ENCODE measurements around the gene CYTH1. TPM values are rescaled to one million over a fixed set of nuclear protein-coding genes. Genes with fewer than 3 reads are reported as not detected.

The CYTH1 gene
- total and polyA plus RNA-seq, 7 donors, result 18.7 to 40.4 (median 29.8) TPM

- intact Hi-C loops (cut with DNase I), result loop anchor here (5.0 kb wide), 2 partner anchors 65 to 80 kb away; partner anchors contain the start of gene CYTH1 (in 1 of the 2)
- Histone ChIP-seq H3K27me3 (ENCODE audit: insufficient read depth in 3 of 3, low read length in 2 of 3) (no peaks in the 10 kb centered on the region), H3K4me3 (peak overlapping the region; percentile 80), H3K9me3 (no peaks in the 10 kb centered on the region), H3K36me3 (ENCODE audit: insufficient read depth in 1 of 2, low read depth in 1 of 2) (no peaks in the 10 kb centered on the region), H3K4me1 (peaks cover 56% of the 10 kb centered on the region), H3K27ac (peak overlapping the region; percentile 78)
- WGBS, 3 donors, result 2 to 12% (median 5%) methylated on average over 19 of the region's 19 CpGs
- DNase-seq, result peak; percentile 76 to 92
- peak; percentile 3 for TF ChIP-seq CTCF (IDR thresholded peaks at IDR 0.05)
- ATAC-seq, result peak; percentile 92 to 96 (median 94)
Observed at GRCh38 chr17:78716814-78717393, 65.2 kb downstream of the CYTH1 start.

DNA sequence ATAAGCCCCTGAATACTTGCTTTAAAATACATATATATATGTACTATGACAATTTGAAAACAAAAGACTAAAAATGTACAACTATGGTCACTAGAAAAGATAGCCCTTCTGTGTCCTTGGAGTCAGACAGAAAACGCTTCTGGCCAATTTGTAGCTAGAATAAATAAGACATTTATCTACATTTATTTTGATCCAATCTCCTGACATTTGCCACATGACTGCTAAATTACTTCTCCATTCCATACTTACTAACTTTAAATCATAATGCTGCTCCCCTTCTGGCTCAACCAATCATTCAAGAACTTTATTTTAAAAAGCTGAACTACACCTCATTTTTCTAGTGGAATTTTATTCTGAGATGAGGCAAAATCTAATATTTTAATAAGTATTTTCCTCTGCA lies 65.8 kb downstream of the CYTH1 start:
- intact Hi-C loops (cut with DNase I), result loop anchor here (5.0 kb wide), 2 partner anchors 66 to 81 kb away; partner anchors contain the start of gene CYTH1 (in 1 of the 2)

DNA sequence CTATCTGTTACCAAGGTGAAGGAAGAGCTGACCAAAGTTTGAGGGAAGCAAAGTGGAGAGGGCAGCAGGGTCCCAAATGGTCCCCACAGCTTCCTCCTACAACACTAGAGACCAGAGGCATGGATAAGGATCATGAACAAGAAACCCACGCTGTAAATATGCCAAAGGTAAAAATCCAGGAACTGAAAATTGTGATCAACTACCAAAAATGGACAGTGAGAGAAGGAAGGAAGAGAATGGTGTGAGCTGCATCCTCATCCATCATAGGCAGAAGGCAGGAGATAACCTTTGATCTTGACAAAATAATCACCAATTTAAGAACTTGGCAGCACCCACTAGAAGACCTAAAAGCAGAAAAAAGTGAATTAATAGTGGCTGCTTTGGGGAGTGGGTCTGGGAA lies 66.2 kb downstream of the CYTH1 start:
- intact Hi-C loops (cut with DNase I), result loop anchor here (5.0 kb wide), 2 partner anchors 66 to 81 kb away; partner anchors contain the start of gene CYTH1 (in 1 of the 2)
- DNase-seq, result no peak
- WGBS, 3 donors, result 63 to 73% (median 72%) methylated on average over 1 of the region's 1 CpG
- no peak for ATAC-seq
- peak overlapping the region; percentile 78 for H3K27ac ChIP-seq
- TF ChIP-seq CTCF (IDR thresholded peaks at IDR 0.05), result no peak
- peak overlapping the region; percentile 80 for H3K4me3 ChIP-seq
- peaks cover 52% of the 10 kb centered on the region for H3K4me1 ChIP-seq
- H3K9me3 ChIP-seq, result no peaks in the 10 kb centered on the region
- H3K36me3 ChIP-seq (ENCODE audit: insufficient read depth in 1 of 2, low read depth in 1 of 2), result no peaks in the 10 kb centered on the region
- no peaks in the 10 kb centered on the region for H3K27me3 ChIP-seq (ENCODE audit: insufficient read depth in 3 of 3, low read length in 2 of 3)

More for the DNA sequence above, 65.8 kb downstream of the CYTH1 start:
- Histone ChIP-seq H3K9me3 (no peaks in the 10 kb centered on the region), H3K27me3 (ENCODE audit: insufficient read depth in 3 of 3, low read length in 2 of 3) (no peaks in the 10 kb centered on the region), H3K36me3 (ENCODE audit: insufficient read depth in 1 of 2, low read depth in 1 of 2) (no peaks in the 10 kb centered on the region), H3K27ac (peak overlapping the region; percentile 78), H3K4me3 (peak overlapping the region; percentile 80), H3K4me1 (peaks cover 56% of the 10 kb centered on the region)
- WGBS, 3 donors, result 37 to 56% (median 43%) methylated on average over 1 of the region's 1 CpG
- no peak for TF ChIP-seq CTCF (IDR thresholded peaks at IDR 0.05)
- DNase-seq, result no peak
- no peak for ATAC-seq

GRCh38 chr17:78715000-78715771 lies 66.9 kb downstream of the CYTH1 start:
- peak overlapping the region; percentile 78 for H3K27ac ChIP-seq
- TF ChIP-seq CTCF (IDR thresholded peaks at IDR 0.05), result no peak
- no peak overlapping the region for H3K4me3 ChIP-seq
- H3K36me3 ChIP-seq (ENCODE audit: insufficient read depth in 1 of 2, low read depth in 1 of 2), result no peaks in the 10 kb centered on the region
- intact Hi-C loops (cut with DNase I), result loop anchor here (5.0 kb wide), 2 partner anchors 67 to 82 kb away; partner anchors contain the start of gene CYTH1 (in 1 of the 2)
- H3K9me3 ChIP-seq, result no peaks in the 10 kb centered on the region
- peaks cover 51% of the 10 kb centered on the region for H3K4me1 ChIP-seq
- H3K27me3 ChIP-seq (ENCODE audit: insufficient read depth in 3 of 3, low read length in 2 of 3), result no peaks in the 10 kb centered on the region
- ATAC-seq, result no peak
- DNase-seq, result no peak
- WGBS, 3 donors, result 57 to 68% (median 61%) methylated on average over 14 of the region's 14 CpGs
